DMS79 (cell line): Measurements from ENCODE around the gene ABCA5.
"Not testable (repeated sequence)": the region's sequence is repeated elsewhere in the genome, so short reads cannot be mapped to it uniquely, and the experiment has no call there.

Experiments
- DNase-seq: peaks from one replicate; lab custom pipeline; 2025; lab: John Stamatoyannopoulos, UW

ABCA5 gene

GRCh38 chr17:69213059-69213813, 113.7 kb downstream of the ABCA5 start:
- no peak for DNase-seq

GRCh38 chr17:69208640-69209039, 118.3 kb downstream of the ABCA5 start:
- DNase-seq: no peak

GRCh38 chr17:69207151-69207550, 119.8 kb downstream of the ABCA5 start:
- no peak for DNase-seq

- no peak for DNase-seq
These were observed 128.7 kb downstream of the ABCA5 start for GRCh38 chr17:69198238-69198637.

GRCh38 chr17:69196105-69196653, 130.8 kb downstream of the ABCA5 start:
- DNase-seq: not testable (repeated sequence)
